GM13976 (cell line): ENCODE measurements around the gene IGIP.

Source experiments
- DNase-seq: peaks from one replicate; pipeline ENCODE4 v3.0.0; 2012; ENCODE audit warnings: low spot score
- CTCF ChIP-seq: IDR thresholded peaks from 2 replicates; pipeline ENCODE4 v1.5.1; 2012; ENCODE audit warnings: borderline replicate concordance, mild to moderate bottlenecking; ENCODE audit not compliant: insufficient read depth; ENCODE audit errors: extremely low read depth, missing control alignments, control extremely low read depth
- in situ Hi-C: fragments of 300-500 bp; cut with MboI; formaldehyde crosslinking; loops from one replicate; pipeline ENCODE4 v1.12.0; 2022; ENCODE audit warnings: low sequenced_read_pairs, mixed read lengths, inconsistent platforms; ENCODE audit not compliant: unreplicated experiment

Gene IGIP

DNA sequence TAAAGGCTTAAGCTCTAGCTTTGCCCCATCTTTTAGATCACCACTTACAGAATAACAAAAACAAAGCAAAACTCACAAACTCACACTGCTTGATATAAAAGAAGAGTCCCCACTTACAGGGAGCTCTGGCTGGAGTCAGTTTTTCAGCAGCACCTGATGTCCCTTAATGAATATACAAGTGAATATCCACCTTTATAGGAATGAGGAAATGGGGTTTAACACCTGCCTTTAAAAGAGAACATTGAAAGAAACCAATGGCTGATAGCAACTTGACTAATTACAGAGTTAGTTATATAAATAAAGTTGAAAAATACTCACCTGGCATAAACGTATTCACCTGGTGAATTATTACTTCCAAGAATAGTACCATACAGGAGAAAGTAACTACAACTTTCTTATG is 32.6 kb upstream of the IGIP start:
- TF ChIP-seq CTCF, result no peak
- no peak for DNase-seq
- in situ Hi-C loops, result no loop called here

GRCh38 chr5:140093866-140094265 is 31.9 kb upstream of the IGIP start:
- in situ Hi-C loops, result no loop called here
- no peak for TF ChIP-seq CTCF
- DNase-seq, result no peak

DNA sequence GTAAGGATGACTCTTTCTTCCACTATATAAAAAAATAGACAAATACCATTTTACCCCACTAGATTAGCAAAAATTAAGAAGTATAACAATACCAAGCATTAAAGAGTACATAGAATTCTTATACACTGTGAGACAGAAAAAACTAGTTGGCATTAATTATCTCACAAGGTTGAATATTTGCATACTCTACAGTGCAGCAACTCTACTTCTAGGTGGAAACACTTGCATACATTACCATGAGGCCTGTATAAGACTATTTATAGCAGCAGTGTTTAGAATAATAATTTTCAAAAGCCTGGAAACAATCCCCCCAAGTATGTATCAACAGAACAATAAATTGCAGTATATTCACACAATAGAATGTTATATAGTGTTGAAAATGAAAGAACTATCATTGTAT is 30.8 kb upstream of the IGIP start:
- no peak for DNase-seq
- no peak for TF ChIP-seq CTCF
- in situ Hi-C loops, result no loop called here

DNA sequence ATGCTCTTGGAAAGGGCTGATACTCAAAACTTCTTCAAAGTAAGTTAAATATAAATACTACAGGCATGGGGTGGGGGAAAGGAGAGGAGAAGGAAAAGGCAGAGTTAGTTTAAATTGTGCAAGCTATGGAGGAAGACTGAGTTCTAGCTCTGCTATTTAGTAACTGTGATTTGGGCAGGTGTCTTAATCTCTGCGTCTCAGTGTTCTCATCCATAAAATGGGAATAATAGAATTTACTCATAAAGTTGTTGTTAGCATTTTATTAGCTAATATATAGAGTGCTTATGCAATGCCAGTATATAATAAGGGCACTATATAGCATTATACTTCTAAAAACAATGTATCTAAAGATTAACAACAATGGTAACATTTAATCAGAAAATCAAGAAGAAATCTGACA is 24.6 kb upstream of the IGIP start:
- no peak for DNase-seq
- TF ChIP-seq CTCF, result no peak
- in situ Hi-C loops, result no loop called here

DNA sequence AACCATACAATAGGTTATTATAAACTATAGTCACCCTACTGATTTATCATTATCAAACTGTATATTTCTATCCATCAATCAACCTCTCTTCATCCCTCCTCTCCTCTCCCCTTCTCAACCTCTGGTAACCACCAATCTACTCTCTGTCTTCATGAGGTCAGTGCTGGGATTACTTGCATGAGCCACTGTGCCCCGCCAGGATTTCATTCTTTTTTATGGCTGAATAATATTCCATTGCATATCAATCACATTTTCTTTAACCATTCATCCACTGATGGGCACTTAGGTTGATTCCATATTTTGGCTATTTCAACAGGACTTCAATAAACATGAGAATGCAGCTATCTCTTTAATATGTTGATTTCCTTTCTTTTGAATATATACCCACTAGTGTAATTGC is 22.6 kb upstream of the IGIP start:
- no peak for TF ChIP-seq CTCF
- no peak for DNase-seq
- in situ Hi-C loops, result no loop called here

- DNase-seq, result no peak
- in situ Hi-C loops, result no loop called here
- TF ChIP-seq CTCF, result no peak
Observed at GRCh38 chr5:140104100-140104499, 21.6 kb upstream of the IGIP start.

DNA sequence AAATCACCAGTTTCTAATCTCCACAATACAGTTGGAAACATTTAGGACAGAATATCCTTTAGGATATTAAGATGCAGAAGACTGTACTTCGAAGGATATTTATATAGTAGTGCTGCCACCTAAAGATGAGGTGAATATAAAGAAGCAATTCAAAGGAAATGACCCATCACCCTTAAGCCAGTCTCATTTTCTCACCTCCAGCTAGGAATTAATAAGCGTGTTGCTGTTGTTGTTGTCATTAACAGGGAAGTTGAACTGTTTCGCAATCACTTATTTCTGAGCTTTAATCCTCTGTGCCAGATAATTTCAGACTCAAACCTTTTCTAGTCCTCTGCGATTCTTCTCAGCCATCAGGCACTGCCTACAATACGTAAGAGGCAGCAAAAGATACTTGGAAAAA is 19.6 kb upstream of the IGIP start:
- DNase-seq, result no peak
- in situ Hi-C loops, result no loop called here
- no peak for TF ChIP-seq CTCF
